Ureter (tissue), 1 donor: ENCODE measurements around the gene TMC4. TPM values are rescaled to one million over a fixed set of nuclear protein-coding genes. Genes with fewer than 3 reads are reported as not detected.

Experiments used
- DNase-seq: peaks from one replicate; pipeline ENCODE4 v3.0.0-alpha.2; 2020; ENCODE audit warnings: low spot score
- total RNA-seq: library from RNA; stranded (reverse); gene quantifications from one replicate; pipeline ENCODE4 v1.2.4, GENCODE V29; 2023
- donor health status: DM: yes; HTN: yes; CAD: no.

Gene TMC4
- total RNA-seq, 1 donor from 2014 or later = 155 TPM

- DNase-seq = no peak
Observed at GRCh38 chr19:54155694-54156093, 17.3 kb downstream of the TMC4 start.

GRCh38 chr19:54154603-54155345 lies 18.2 kb downstream of the TMC4 start:
- no peak for DNase-seq

GRCh38 chr19:54153731-54154326 lies 19.1 kb downstream of the TMC4 start:
- no peak for DNase-seq

- no peak for DNase-seq
Observed at GRCh38 chr19:54152878-54153524, 20.0 kb downstream of the TMC4 start.

- no peak for DNase-seq
Observed at GRCh38 chr19:54152267-54152666, 20.7 kb downstream of the TMC4 start.

- no peak for DNase-seq
Observed at GRCh38 chr19:54151362-54152035, 21.5 kb downstream of the TMC4 start.

- DNase-seq = no peak
Observed at GRCh38 chr19:54149021-54149812, 23.7 kb downstream of the TMC4 start.

- DNase-seq = no peak
Observed at GRCh38 chr19:54148158-54148557, 24.8 kb downstream of the TMC4 start.

GRCh38 chr19:54147676-54148075 lies 25.3 kb downstream of the TMC4 start:
- DNase-seq = no peak

- no peak for DNase-seq
Observed at GRCh38 chr19:54145541-54146158, 27.3 kb downstream of the TMC4 start.

GRCh38 chr19:54142166-54142780 lies 30.7 kb downstream of the TMC4 start:
- DNase-seq = no peak

GRCh38 chr19:54141356-54141755 lies 31.6 kb downstream of the TMC4 start:
- DNase-seq = no peak

GRCh38 chr19:54138489-54139256 lies 34.3 kb downstream of the TMC4 start:
- no peak for DNase-seq

GRCh38 chr19:54137699-54138488 lies 35.1 kb downstream of the TMC4 start, which contains the start of gene CNOT3:
CNOT3 (plus strand) TSS chr19:54137762; CDS start chr19:54142979, 5,217 bp downstream.
- DNase-seq = peak; percentile 63

GRCh38 chr19:54136864-54137698 lies 35.9 kb downstream of the TMC4 start:
- DNase-seq = peak; percentile 100

- no peak for DNase-seq
Observed at GRCh38 chr19:54136086-54136863, 36.7 kb downstream of the TMC4 start.

- DNase-seq = no peak
Observed at GRCh38 chr19:54133957-54134590, 38.9 kb downstream of the TMC4 start.
